Cardiac muscle cell (in vitro differentiated cells and primary cell): ENCODE results near the gene IPO11. TPM values are rescaled to one million over a fixed set of nuclear protein-coding genes. Genes with fewer than 3 reads are reported as not detected.
A peak's percentile ranks its signal among the peaks of the same experiment; 100 is the strongest.

Source experiments
- DNase-seq, 2 donors: peaks; one replicate each; pipeline versions ENCODE4 v3.0.0 to v3.0.0-alpha.2; 2010 to 2017; ENCODE audit warnings: low read depth in 1 of 2, low spot score in 1 of 2
- H3K27ac ChIP-seq: fragments of 200-600 bp; sonication (generic); 2 replicates; pipeline ENCODE4 v1.5.1; 2016
- H3K27me3 ChIP-seq: fragments of 200-600 bp; sonication (generic); 2 replicates; pipeline ENCODE4 v1.6.0; 2016; ENCODE audit warnings: control low read depth
- H3K36me3 ChIP-seq: fragments of 200-600 bp; sonication (generic); 2 replicates; pipeline ENCODE4 v1.5.1; 2016; ENCODE audit warnings: control low read depth
- H3K4me1 ChIP-seq: fragments of 200-600 bp; sonication (generic); 2 replicates; pipeline ENCODE4 v1.8.1; 2017; ENCODE audit warnings: low read depth, mild to moderate bottlenecking, mixed run types
- H3K4me3 ChIP-seq: fragments of 200-600 bp; sonication (generic); 2 replicates; pipeline ENCODE4 v1.5.1; 2016; ENCODE audit warnings: mild to moderate bottlenecking
- H3K9me3 ChIP-seq: fragments of 200-600 bp; sonication (generic); 2 replicates; pipeline ENCODE4 v1.5.1; 2017; ENCODE audit warnings: low read depth, mild to moderate bottlenecking, control low read depth
- polyA plus RNA-seq: library from polyadenylated mRNA; unstranded; fragments of >200 nt; fragmentation: Nextera tagmentation; extraction: Ambion mirVana; gene quantifications from 2 replicates; pipeline ENCODE4 v1.2.1, GENCODE V29; 2016
- total RNA-seq: library from RNA; depleted of rRNA; stranded (reverse); fragments of >200 nt; gene quantifications from 2 replicates; pipeline ENCODE4 v1.2.3, GENCODE V29; 2016
- TF ChIP-seq, protein P1 (sequence below): IDR thresholded peaks from 2 replicates; pipeline ENCODE4 v1.5.1; 2012; ENCODE audit warnings: low read depth, mild to moderate bottlenecking, low read length

IPO11 gene
- total and polyA plus RNA-seq, 2 experiments from 2014 or later, result 11.6 to 17.9 TPM

DNA sequence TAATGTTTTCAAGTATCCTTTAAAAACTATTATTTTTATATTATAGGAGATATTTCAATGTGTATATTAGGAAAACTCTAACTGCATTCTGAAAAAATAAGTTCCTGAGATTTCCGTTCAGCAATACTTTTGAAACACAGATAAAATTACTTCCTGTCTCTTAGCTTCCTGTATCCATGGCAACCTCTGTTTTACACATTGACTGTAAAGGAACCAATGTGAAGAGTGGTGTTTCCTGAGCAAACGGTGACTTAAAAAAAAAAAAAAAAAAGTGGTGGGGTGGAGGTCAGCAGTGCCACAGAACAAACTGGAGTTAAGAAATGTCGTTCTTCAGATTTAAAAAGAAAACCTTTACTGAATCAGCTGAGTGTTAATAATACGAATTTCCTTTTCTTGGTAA is 166.0 kb downstream of the IPO11 start, which contains the start of gene LRRC70:
LRRC70 (plus strand) TSS at position 280 of the 400 bp plus-strand sequence. CDS start 620 bp downstream, outside the sequence.
- peak in 1 of 2 donors; percentile 94 for DNase-seq
- no peaks in the 10 kb centered on the region for H3K4me1 ChIP-seq
- H3K4me3 ChIP-seq, result no peak within 1 kb of the TSS
- TF ChIP-seq, protein P1, sequence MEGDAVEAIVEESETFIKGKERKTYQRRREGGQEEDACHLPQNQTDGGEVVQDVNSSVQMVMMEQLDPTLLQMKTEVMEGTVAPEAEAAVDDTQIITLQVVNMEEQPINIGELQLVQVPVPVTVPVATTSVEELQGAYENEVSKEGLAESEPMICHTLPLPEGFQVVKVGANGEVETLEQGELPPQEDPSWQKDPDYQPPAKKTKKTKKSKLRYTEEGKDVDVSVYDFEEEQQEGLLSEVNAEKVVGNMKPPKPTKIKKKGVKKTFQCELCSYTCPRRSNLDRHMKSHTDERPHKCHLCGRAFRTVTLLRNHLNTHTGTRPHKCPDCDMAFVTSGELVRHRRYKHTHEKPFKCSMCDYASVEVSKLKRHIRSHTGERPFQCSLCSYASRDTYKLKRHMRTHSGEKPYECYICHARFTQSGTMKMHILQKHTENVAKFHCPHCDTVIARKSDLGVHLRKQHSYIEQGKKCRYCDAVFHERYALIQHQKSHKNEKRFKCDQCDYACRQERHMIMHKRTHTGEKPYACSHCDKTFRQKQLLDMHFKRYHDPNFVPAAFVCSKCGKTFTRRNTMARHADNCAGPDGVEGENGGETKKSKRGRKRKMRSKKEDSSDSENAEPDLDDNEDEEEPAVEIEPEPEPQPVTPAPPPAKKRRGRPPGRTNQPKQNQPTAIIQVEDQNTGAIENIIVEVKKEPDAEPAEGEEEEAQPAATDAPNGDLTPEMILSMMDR, result no peak
- no peaks in the 10 kb centered on the region for H3K9me3 ChIP-seq
- no peaks in the 10 kb centered on the region for H3K36me3 ChIP-seq
- no peaks in the 10 kb centered on the region for H3K27me3 ChIP-seq
- H3K27ac ChIP-seq, result no peak within 1 kb of the TSS

DNA sequence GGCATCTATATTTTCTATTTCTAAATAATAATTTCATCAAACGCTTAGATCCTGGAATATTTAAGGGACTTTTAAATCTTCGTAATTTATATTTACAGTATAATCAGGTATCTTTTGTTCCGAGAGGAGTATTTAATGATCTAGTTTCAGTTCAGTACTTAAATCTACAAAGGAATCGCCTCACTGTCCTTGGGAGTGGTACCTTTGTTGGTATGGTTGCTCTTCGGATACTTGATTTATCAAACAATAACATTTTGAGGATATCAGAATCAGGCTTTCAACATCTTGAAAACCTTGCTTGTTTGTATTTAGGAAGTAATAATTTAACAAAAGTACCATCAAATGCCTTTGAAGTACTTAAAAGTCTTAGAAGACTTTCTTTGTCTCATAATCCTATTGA is 167.2 kb downstream of the IPO11 start:
- no peak overlapping the region for H3K4me3 ChIP-seq
- H3K9me3 ChIP-seq, result no peaks in the 10 kb centered on the region
- H3K27me3 ChIP-seq, result no peaks in the 10 kb centered on the region
- no peaks in the 10 kb centered on the region for H3K4me1 ChIP-seq
- TF ChIP-seq, protein P1, result no peak
- H3K36me3 ChIP-seq, result no peaks in the 10 kb centered on the region
- no peak overlapping the region for H3K27ac ChIP-seq
- DNase-seq, result no peak

DNA sequence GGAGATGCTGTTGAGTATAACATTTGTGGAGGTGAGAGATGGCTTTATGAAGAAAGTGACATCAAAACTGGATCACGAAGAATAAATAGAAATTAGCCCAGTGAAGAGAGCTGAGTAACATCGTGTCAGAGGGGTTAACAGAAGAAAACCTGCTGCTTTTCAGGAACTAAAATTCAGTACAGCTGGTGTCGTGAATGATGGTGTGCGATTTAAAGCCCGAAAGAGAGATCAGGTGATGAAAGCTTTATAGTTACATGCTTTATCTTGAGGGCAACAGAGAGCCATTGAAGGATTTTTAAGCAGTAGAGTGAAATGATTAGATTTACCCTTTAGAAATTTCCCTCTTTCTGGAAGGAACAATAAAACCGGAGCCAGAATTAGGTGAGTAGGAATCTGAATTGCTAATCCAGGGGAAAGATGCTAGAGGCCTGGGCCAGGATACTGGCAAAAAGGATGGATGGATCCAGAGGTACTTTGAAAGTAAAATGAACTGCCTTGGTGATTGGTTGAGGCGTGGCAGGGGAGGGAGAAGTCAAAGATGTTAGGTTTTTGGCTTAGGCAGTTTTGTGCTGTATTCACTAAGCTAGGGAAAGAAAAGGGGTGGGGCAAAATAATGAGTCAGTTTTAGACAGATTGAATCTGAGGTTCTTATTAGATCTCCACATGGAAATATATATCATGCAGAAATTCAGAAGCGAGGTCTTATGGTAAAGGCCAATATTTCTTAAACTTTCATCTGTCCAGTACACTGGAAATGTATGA is 169.5 kb downstream of the IPO11 start:
- Histone ChIP-seq H3K9me3 (no peaks in the 10 kb centered on the region), H3K4me1 (peaks cover 3% of the 10 kb centered on the region), H3K27ac (no peak overlapping the region), H3K27me3 (no peaks in the 10 kb centered on the region), H3K36me3 (no peaks in the 10 kb centered on the region), H3K4me3 (no peak overlapping the region)
- TF ChIP-seq, protein P1, result no peak
- DNase-seq, result no peak

DNA sequence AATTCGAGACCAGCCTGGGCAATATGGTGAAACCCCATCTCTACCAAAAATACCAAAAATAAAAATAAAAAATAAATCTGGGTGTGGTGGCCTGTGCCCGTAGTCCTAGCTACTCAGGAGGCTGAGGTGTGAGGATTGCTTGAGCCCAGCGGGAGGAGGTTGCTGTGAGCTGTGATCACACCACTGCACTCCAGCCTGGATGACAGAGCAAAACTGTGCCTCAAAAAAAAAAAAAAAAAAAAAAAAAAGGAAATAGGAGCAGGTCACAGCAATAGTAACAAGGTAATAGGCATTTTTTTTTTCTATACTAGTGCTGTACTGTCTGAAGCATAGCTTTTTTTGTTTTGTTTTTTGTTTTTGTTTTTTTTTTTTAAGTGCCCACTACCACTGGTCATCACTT is 171.8 kb downstream of the IPO11 start:
- TF ChIP-seq, protein P1, result no peak
- no peak for DNase-seq
- Histone ChIP-seq H3K9me3 (no peaks in the 10 kb centered on the region), H3K4me3 (no peak overlapping the region), H3K27ac (no peak overlapping the region), H3K4me1 (peaks cover 3% of the 10 kb centered on the region), H3K36me3 (no peaks in the 10 kb centered on the region), H3K27me3 (no peaks in the 10 kb centered on the region)

DNA sequence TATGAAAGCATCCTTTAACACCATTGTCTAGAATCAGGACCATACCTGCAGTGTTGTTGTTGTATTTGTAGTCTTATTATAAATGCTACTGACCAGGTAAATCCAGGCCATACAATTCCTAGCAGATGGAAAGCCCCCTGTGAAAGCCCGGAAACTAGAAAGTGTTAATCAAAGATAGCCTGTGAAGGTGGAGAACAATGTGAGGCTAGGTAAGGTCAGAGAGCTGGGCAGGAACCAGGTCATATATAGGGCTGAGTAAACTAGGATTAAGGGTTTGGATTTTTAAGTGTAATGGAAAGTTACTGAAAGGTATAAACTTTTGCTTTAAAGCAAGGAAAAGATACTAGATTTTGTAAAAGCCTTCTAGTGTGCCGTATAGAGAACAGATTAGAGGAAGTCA is 172.7 kb downstream of the IPO11 start:
- Histone ChIP-seq H3K4me3 (no peak overlapping the region), H3K36me3 (no peaks in the 10 kb centered on the region), H3K9me3 (no peaks in the 10 kb centered on the region), H3K27me3 (no peaks in the 10 kb centered on the region), H3K27ac (no peak overlapping the region), H3K4me1 (peaks cover 3% of the 10 kb centered on the region)
- no peak for DNase-seq
- TF ChIP-seq, protein P1, result no peak
